NCI-H2196 (cell line): Measurements from ENCODE around the gene ACOT11.
"Not testable (repeated sequence)": the region's sequence is repeated elsewhere in the genome, so short reads cannot be mapped to it uniquely, and the experiment has no call there.

ENCODE experiments used
- DNase-seq: peaks from one replicate; lab custom pipeline; 2025; ENCODE audit not compliant: unreplicated experiment; lab: John Stamatoyannopoulos, UW

ACOT11 gene

GRCh38 chr1:54547601-54548388 is at the start of gene ACOT11:
Gene ACOT11, plus strand, starts transcription at chr1:54548228. Its CDS starts 82 bp downstream, at chr1:54548310.
- DNase-seq = peak; percentile 93

GRCh38 chr1:54498383-54499096 is 49.5 kb upstream of the ACOT11 start:
- DNase-seq = no peak

GRCh38 chr1:54499097-54499359 is 49.0 kb upstream of the ACOT11 start:
- DNase-seq = no peak

GRCh38 chr1:54499360-54500106 is 48.5 kb upstream of the ACOT11 start:
- peak; percentile 35 for DNase-seq

- DNase-seq = no peak
Measured at GRCh38 chr1:54500107-54500431, 48.0 kb upstream of the ACOT11 start.

- no peak for DNase-seq
Measured at GRCh38 chr1:54501849-54502248, 46.2 kb upstream of the ACOT11 start.

- no peak for DNase-seq
Measured at GRCh38 chr1:54502342-54502741, 45.7 kb upstream of the ACOT11 start.

GRCh38 chr1:54506594-54506993 is 41.4 kb upstream of the ACOT11 start:
- no peak for DNase-seq

- no peak for DNase-seq
Measured at GRCh38 chr1:54507033-54507870, 40.8 kb upstream of the ACOT11 start.

GRCh38 chr1:54510715-54511270 is 37.2 kb upstream of the ACOT11 start:
- DNase-seq = no peak

GRCh38 chr1:54513921-54514580 is 34.0 kb upstream of the ACOT11 start:
- DNase-seq = not testable (repeated sequence)

- DNase-seq = no peak
Measured at GRCh38 chr1:54516249-54516920, 31.6 kb upstream of the ACOT11 start.

- no peak for DNase-seq
Measured at GRCh38 chr1:54517496-54517895, 30.5 kb upstream of the ACOT11 start.

- DNase-seq = no peak
Measured at GRCh38 chr1:54518489-54518888, 29.5 kb upstream of the ACOT11 start.

GRCh38 chr1:54519709-54520108 is 28.3 kb upstream of the ACOT11 start:
- DNase-seq = no peak

GRCh38 chr1:54520631-54521321 is 27.3 kb upstream of the ACOT11 start:
- DNase-seq = no peak

- DNase-seq = not testable (repeated sequence)
Measured at GRCh38 chr1:54526565-54526964, 21.5 kb upstream of the ACOT11 start.

GRCh38 chr1:54528613-54529012 is 19.4 kb upstream of the ACOT11 start:
- DNase-seq = no peak

GRCh38 chr1:54532033-54532432 is 16.0 kb upstream of the ACOT11 start:
- no peak for DNase-seq
